ENCODE data around the gene AREG. TPM values are rescaled to one million over a fixed set of nuclear protein-coding genes. Genes with fewer than 3 reads are reported as not detected.

Gene AREG
- total RNA-seq, 1 donor from 2014 or later: not detected

- H3K27me3 Mint-ChIP-seq (ENCODE audit: low read depth): peaks cover 3% of the 10 kb centered on the region
- DNase-seq (ENCODE audit: low spot score): no peak
- no peak for TF ChIP-seq CTCF (IDR thresholded peaks at IDR 0.05)
- H3K4me1 Mint-ChIP-seq (ENCODE audit: low read depth): peaks cover 11% of the 10 kb centered on the region
- H3K9me3 Mint-ChIP-seq (ENCODE audit: low read depth): no peaks in the 10 kb centered on the region
- H3K36me3 Mint-ChIP-seq (ENCODE audit: low read depth): no peaks in the 10 kb centered on the region
- no peak overlapping the region for H3K4me3 Mint-ChIP-seq (ENCODE audit: unreplicated experiment)
- no peak overlapping the region for H3K27ac Mint-ChIP-seq (ENCODE audit: unreplicated experiment)
Measured at GRCh38 chr4:74423104-74423503, 21.8 kb upstream of the AREG start.

GRCh38 chr4:74424111-74424510 lies 20.8 kb upstream of the AREG start:
- no peaks in the 10 kb centered on the region for H3K36me3 Mint-ChIP-seq (ENCODE audit: low read depth)
- H3K9me3 Mint-ChIP-seq (ENCODE audit: low read depth): no peaks in the 10 kb centered on the region
- no peak overlapping the region for H3K4me3 Mint-ChIP-seq (ENCODE audit: unreplicated experiment)
- H3K27ac Mint-ChIP-seq (ENCODE audit: unreplicated experiment): no peak overlapping the region
- DNase-seq (ENCODE audit: low spot score): no peak
- H3K27me3 Mint-ChIP-seq (ENCODE audit: low read depth): peaks cover 3% of the 10 kb centered on the region
- TF ChIP-seq CTCF (IDR thresholded peaks at IDR 0.05): no peak
- H3K4me1 Mint-ChIP-seq (ENCODE audit: low read depth): peaks cover 4% of the 10 kb centered on the region

- Mint-ChIP-seq H3K27ac (ENCODE audit: unreplicated experiment) (no peak overlapping the region), H3K4me3 (ENCODE audit: unreplicated experiment) (no peak overlapping the region), H3K9me3 (ENCODE audit: low read depth) (no peaks in the 10 kb centered on the region), H3K4me1 (ENCODE audit: low read depth) (peaks cover 4% of the 10 kb centered on the region), H3K36me3 (ENCODE audit: low read depth) (no peaks in the 10 kb centered on the region), H3K27me3 (ENCODE audit: low read depth) (peaks cover 3% of the 10 kb centered on the region)
- no peak for TF ChIP-seq CTCF (IDR thresholded peaks at IDR 0.05)
- no peak for DNase-seq (ENCODE audit: low spot score)
Measured at GRCh38 chr4:74426101-74426500, 18.8 kb upstream of the AREG start.

GRCh38 chr4:74428276-74428675 lies 16.7 kb upstream of the AREG start:
- no peaks in the 10 kb centered on the region for H3K36me3 Mint-ChIP-seq (ENCODE audit: low read depth)
- H3K9me3 Mint-ChIP-seq (ENCODE audit: low read depth): no peaks in the 10 kb centered on the region
- H3K4me1 Mint-ChIP-seq (ENCODE audit: low read depth): peaks cover 4% of the 10 kb centered on the region
- no peak for DNase-seq (ENCODE audit: low spot score)
- H3K27me3 Mint-ChIP-seq (ENCODE audit: low read depth): no peaks in the 10 kb centered on the region
- no peak overlapping the region for H3K27ac Mint-ChIP-seq (ENCODE audit: unreplicated experiment)
- no peak overlapping the region for H3K4me3 Mint-ChIP-seq (ENCODE audit: unreplicated experiment)
- TF ChIP-seq CTCF (IDR thresholded peaks at IDR 0.05): no peak

- TF ChIP-seq CTCF (IDR thresholded peaks at IDR 0.05): no peak
- no peak for DNase-seq (ENCODE audit: low spot score)
- H3K36me3 Mint-ChIP-seq (ENCODE audit: low read depth): no peaks in the 10 kb centered on the region
- no peaks in the 10 kb centered on the region for H3K27me3 Mint-ChIP-seq (ENCODE audit: low read depth)
- H3K9me3 Mint-ChIP-seq (ENCODE audit: low read depth): no peaks in the 10 kb centered on the region
- no peak overlapping the region for H3K27ac Mint-ChIP-seq (ENCODE audit: unreplicated experiment)
- no peak overlapping the region for H3K4me3 Mint-ChIP-seq (ENCODE audit: unreplicated experiment)
- H3K4me1 Mint-ChIP-seq (ENCODE audit: low read depth): no peaks in the 10 kb centered on the region
Measured at GRCh38 chr4:74431113-74431826, 13.7 kb upstream of the AREG start.
